Esophagus mucosa (tissue), 1 donor: ENCODE measurements around the gene GPX4. TPM values are rescaled to one million over a fixed set of nuclear protein-coding genes. Genes with fewer than 3 reads are reported as not detected.

ENCODE experiments used
- ATAC-seq: fragments of 200-7000 bp; cut with Tn5 transposase; one replicate; pipeline ENCODE4 v1.9.1; 2020
- total RNA-seq: library from RNA; stranded (reverse); gene quantifications from one replicate; pipeline ENCODE4 v1.2.4, GENCODE V29; 2023
- donor health status: DM: yes; HTN: yes; CAD: no.

The GPX4 gene
- total RNA-seq: 138 TPM

- peak; percentile 77 for ATAC-seq
Measured at GRCh38 chr19:1103708-1104310, at the start of gene GPX4. Gene GPX4 (plus strand): TSS chr19:1103994. CDS start chr19:1104044, 50 bp downstream.

- no peak for ATAC-seq
Measured at GRCh38 chr19:1054102-1055027, 49.4 kb upstream of the GPX4 start.

GRCh38 chr19:1055028-1055425, 48.8 kb upstream of the GPX4 start:
- no peak for ATAC-seq

GRCh38 chr19:1055886-1056620, 47.7 kb upstream of the GPX4 start:
- ATAC-seq: no peak

GRCh38 chr19:1057176-1057855, 46.5 kb upstream of the GPX4 start:
- peak; percentile 12 for ATAC-seq

- no peak for ATAC-seq
Measured at GRCh38 chr19:1058112-1058511, 45.7 kb upstream of the GPX4 start.

GRCh38 chr19:1060689-1061088, 43.1 kb upstream of the GPX4 start:
- no peak for ATAC-seq

- ATAC-seq: no peak
Measured at GRCh38 chr19:1061987-1062386, 41.8 kb upstream of the GPX4 start.

GRCh38 chr19:1062387-1063029, 41.3 kb upstream of the GPX4 start:
- no peak for ATAC-seq

- no peak for ATAC-seq
Measured at GRCh38 chr19:1063030-1063908, 40.5 kb upstream of the GPX4 start.

- no peak for ATAC-seq
Measured at GRCh38 chr19:1063909-1064660, 39.7 kb upstream of the GPX4 start.

GRCh38 chr19:1064661-1065605, 38.9 kb upstream of the GPX4 start:
- ATAC-seq: peak; percentile 51

GRCh38 chr19:1065606-1066109, 38.1 kb upstream of the GPX4 start:
- ATAC-seq: peak; percentile 2

- no peak for ATAC-seq
Measured at GRCh38 chr19:1066251-1066747, 37.5 kb upstream of the GPX4 start.

- ATAC-seq: peak; percentile 12
Measured at GRCh38 chr19:1066748-1067340, 37.0 kb upstream of the GPX4 start, which contains the start of gene ARHGAP45. Gene ARHGAP45 (plus strand): TSS chr19:1067167. CDS start chr19:1067406, 239 bp downstream.

GRCh38 chr19:1067341-1067957, 36.3 kb upstream of the GPX4 start:
- peak; percentile 1 for ATAC-seq
